Left ventricle myocardium inferior (tissue), 1 donor: ENCODE measurements around the gene PLEKHN1. TPM values are rescaled to one million over a fixed set of nuclear protein-coding genes. Genes with fewer than 3 reads are reported as not detected.
"Not testable (repeated sequence)": the region's sequence is repeated elsewhere in the genome, so short reads cannot be mapped to it uniquely, and the experiment has no call there.

Experiments
- DNase-seq: peaks from one replicate; pipeline ENCODE4 v3.0.0-alpha.2; 2020
- H3K27ac ChIP-seq: fragments of 200-600 bp; replicated peaks from 2 replicates; pipeline ENCODE4 v1.8.0; 2021
- H3K27me3 ChIP-seq: fragments of 200-600 bp; 2 replicates; pipeline ENCODE4 v1.8.0; 2021; ENCODE audit warnings: low read depth
- H3K36me3 ChIP-seq: fragments of 200-600 bp; 2 replicates; pipeline ENCODE4 v1.8.0; 2021
- H3K4me1 ChIP-seq: fragments of 200-600 bp; 2 replicates; pipeline ENCODE4 v1.8.0; 2021
- H3K4me3 ChIP-seq: fragments of 200-600 bp; 2 replicates; pipeline ENCODE4 v1.8.0; 2021; ENCODE audit warnings: mild to moderate bottlenecking, moderate library complexity
- H3K9me3 ChIP-seq: fragments of 200-600 bp; replicated peaks from 2 replicates; pipeline ENCODE4 v1.8.0; 2021
- CTCF ChIP-seq: fragments of 200-600 bp; IDR thresholded peaks from 2 replicates; pipeline ENCODE4 v1.8.0; 2021; ENCODE audit warnings: antibody characterized with exemption, mild to moderate bottlenecking, borderline replicate concordance
- intact Hi-C: fragments of 100-400 bp; cut with micrococcal nuclease; formaldehyde crosslinking; loops from one replicate; pipeline ENCODE4 v1.11.0; 2022
- total RNA-seq: library from RNA; stranded (reverse); fragmentation: NEBNext Ultra II Directional; extraction: Animal tissue kit (Norgen Biotek cat#: 25700); gene quantifications from one replicate; pipeline ENCODE4 v1.2.1, GENCODE V29; 2021
- donor health status: DM: no; HTN: yes; CAD: no; lungs with severe emphysema.

The PLEKHN1 gene
- total RNA-seq, 1 donor from 2014 or later = not detected

GRCh38 chr1:982765-983436 is 16.6 kb downstream of the PLEKHN1 start:
- Histone ChIP-seq H3K4me1 (peaks cover 49% of the 10 kb centered on the region), H3K4me3 (peak overlapping the region; percentile 74), H3K27me3 (peaks cover 26% of the 10 kb centered on the region), H3K36me3 (peaks cover 17% of the 10 kb centered on the region), H3K9me3 (no peaks in the 10 kb centered on the region), H3K27ac (peak overlapping the region; percentile 97)
- intact Hi-C loops = loop anchor here (10.0 kb wide), 1 partner anchor 82 kb away; no protein-coding TSS in a partner anchor
- peak; percentile 19 for DNase-seq
- no peak for TF ChIP-seq CTCF

GRCh38 chr1:983798-984475 is 17.7 kb downstream of the PLEKHN1 start:
- Histone ChIP-seq H3K9me3 (no peaks in the 10 kb centered on the region), H3K4me1 (peaks cover 44% of the 10 kb centered on the region), H3K27me3 (peaks cover 26% of the 10 kb centered on the region), H3K36me3 (peaks cover 9% of the 10 kb centered on the region), H3K4me3 (peak overlapping the region; percentile 74), H3K27ac (peak overlapping the region; percentile 97)
- peak; percentile 55 for DNase-seq
- peak; percentile 96 for TF ChIP-seq CTCF
- intact Hi-C loops = loop anchor here (10.0 kb wide), 1 partner anchor 81 kb away; no protein-coding TSS in a partner anchor

- Histone ChIP-seq H3K27ac (peak overlapping the region; percentile 97), H3K4me3 (peak overlapping the region; percentile 74), H3K9me3 (no peaks in the 10 kb centered on the region), H3K36me3 (peaks cover 4% of the 10 kb centered on the region), H3K27me3 (peaks cover 26% of the 10 kb centered on the region), H3K4me1 (peaks cover 39% of the 10 kb centered on the region)
- no peak for DNase-seq
- peak; percentile 20 for TF ChIP-seq CTCF
- intact Hi-C loops = loop anchor here (10.0 kb wide), 1 partner anchor 80 kb away; no protein-coding TSS in a partner anchor
Measured at GRCh38 chr1:984476-984814, 18.2 kb downstream of the PLEKHN1 start.

GRCh38 chr1:985126-985525 is 18.8 kb downstream of the PLEKHN1 start:
- no peaks in the 10 kb centered on the region for H3K9me3 ChIP-seq
- no peak overlapping the region for H3K4me3 ChIP-seq
- peaks cover 32% of the 10 kb centered on the region for H3K4me1 ChIP-seq
- intact Hi-C loops = loop anchor here (10.0 kb wide), 1 partner anchor 80 kb away; no protein-coding TSS in a partner anchor
- H3K27ac ChIP-seq = no peak overlapping the region
- no peak for TF ChIP-seq CTCF
- DNase-seq = no peak
- H3K36me3 ChIP-seq = no peaks in the 10 kb centered on the region
- peaks cover 25% of the 10 kb centered on the region for H3K27me3 ChIP-seq

GRCh38 chr1:988061-988460 is 21.8 kb downstream of the PLEKHN1 start:
- peaks cover 10% of the 10 kb centered on the region for H3K9me3 ChIP-seq
- not testable (repeated sequence) for DNase-seq, H3K36me3 ChIP-seq, H3K4me3 ChIP-seq, H3K27me3 ChIP-seq, H3K27ac ChIP-seq
- peaks cover 15% of the 10 kb centered on the region for H3K4me1 ChIP-seq
- intact Hi-C loops = loop anchor here (10.0 kb wide), 1 partner anchor 77 kb away; no protein-coding TSS in a partner anchor

GRCh38 chr1:991275-991674 is 25.0 kb downstream of the PLEKHN1 start:
- H3K4me1 ChIP-seq, H3K27me3 ChIP-seq, intact Hi-C loops, DNase-seq, H3K4me3 ChIP-seq, H3K27ac ChIP-seq, H3K36me3 ChIP-seq: not testable (repeated sequence)
- peaks cover 10% of the 10 kb centered on the region for H3K9me3 ChIP-seq
